ENCODE data around the gene KCNQ1.

The KCNQ1 gene

DNA sequence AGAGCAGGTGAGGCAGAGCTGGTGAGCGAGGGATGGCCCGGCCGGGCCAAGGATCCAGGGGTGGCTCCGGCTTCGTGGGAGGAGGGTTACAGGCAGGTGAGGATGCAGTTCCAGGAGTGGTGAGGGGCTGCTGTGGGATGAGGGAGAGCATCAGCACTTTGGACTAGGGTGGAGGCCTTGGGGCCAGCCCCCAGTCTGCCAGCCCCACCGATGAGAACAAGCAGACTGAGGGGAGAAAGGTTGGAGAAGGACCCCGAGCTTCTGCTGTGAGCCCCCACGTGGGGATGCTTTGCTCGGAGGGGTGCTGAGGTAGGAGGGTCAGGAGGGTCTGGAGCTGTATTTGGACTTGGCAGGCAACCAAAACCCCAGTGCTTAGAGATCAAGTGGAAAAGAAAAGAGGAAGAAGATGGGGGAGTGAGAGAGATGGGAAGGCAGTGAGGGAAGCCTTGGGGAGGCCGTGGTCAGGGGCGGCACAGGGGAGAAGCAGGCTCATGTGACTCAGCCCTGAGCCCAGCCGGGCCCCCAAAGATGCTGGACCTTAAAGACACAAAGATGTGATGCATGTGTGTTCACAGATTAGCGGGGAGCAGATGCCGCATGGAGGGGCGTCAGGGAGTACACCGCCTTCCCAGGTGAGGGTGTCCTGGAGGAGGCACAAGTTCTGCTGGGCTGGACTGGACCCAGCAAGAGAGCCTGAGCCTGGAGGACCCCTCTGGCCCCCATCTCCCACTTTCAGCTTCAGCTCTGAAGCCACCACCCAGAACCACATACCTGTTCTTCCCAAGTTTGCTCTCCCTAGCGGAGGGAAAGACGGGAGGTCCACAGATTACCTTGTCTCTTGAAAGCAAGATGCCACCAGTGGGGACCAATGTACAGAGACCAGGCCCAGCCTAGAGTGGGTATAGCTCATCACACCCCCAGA is 349.5 kb downstream of the KCNQ1 start:
- H3K4me1 ChIP-seq (ENCODE audit: insufficient read depth, poor library complexity, severe bottlenecking): no peaks in the 10 kb centered on the region
- no peak overlapping the region for H3K4me3 ChIP-seq (ENCODE audit: severe bottlenecking)

DNA sequence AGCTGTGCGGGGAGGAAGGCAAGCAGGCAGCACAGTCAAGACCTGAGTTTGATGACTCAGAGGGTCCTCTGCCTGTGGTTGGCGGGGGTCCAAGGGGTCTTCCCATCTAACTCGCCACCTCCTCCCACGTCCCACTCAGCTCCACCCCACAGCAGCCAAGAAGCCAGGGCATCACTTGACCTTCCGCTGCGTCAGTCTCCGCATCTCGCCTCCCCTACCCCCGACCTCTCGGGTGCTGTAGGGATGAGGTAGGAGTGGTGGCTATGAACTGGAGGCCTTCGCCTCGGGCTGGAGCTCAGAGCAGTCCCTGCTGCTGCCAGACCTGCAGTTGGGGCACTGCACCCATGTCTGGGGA is 350.1 kb downstream of the KCNQ1 start:
- no peaks in the 10 kb centered on the region for H3K9me3 ChIP-seq (ENCODE audit: severe bottlenecking)
- ATAC-seq (ENCODE audit: low read depth) (no peak), DNase-seq (ENCODE audit: low spot score) (no peak)
- no peak overlapping the region for H3K4me3 ChIP-seq (ENCODE audit: severe bottlenecking)
- no peaks in the 10 kb centered on the region for H3K4me1 ChIP-seq (ENCODE audit: insufficient read depth, poor library complexity, severe bottlenecking)
- no peaks in the 10 kb centered on the region for H3K36me3 ChIP-seq (ENCODE audit: low read depth)
- H3K27ac ChIP-seq (ENCODE audit: poor library complexity, severe bottlenecking): no peak overlapping the region
- TF ChIP-seq, protein P1, sequence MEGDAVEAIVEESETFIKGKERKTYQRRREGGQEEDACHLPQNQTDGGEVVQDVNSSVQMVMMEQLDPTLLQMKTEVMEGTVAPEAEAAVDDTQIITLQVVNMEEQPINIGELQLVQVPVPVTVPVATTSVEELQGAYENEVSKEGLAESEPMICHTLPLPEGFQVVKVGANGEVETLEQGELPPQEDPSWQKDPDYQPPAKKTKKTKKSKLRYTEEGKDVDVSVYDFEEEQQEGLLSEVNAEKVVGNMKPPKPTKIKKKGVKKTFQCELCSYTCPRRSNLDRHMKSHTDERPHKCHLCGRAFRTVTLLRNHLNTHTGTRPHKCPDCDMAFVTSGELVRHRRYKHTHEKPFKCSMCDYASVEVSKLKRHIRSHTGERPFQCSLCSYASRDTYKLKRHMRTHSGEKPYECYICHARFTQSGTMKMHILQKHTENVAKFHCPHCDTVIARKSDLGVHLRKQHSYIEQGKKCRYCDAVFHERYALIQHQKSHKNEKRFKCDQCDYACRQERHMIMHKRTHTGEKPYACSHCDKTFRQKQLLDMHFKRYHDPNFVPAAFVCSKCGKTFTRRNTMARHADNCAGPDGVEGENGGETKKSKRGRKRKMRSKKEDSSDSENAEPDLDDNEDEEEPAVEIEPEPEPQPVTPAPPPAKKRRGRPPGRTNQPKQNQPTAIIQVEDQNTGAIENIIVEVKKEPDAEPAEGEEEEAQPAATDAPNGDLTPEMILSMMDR (IDR thresholded peaks at IDR 0.05; ENCODE audit: poor library complexity, severe bottlenecking): no peak
- peaks cover 4% of the 10 kb centered on the region for H3K27me3 ChIP-seq (ENCODE audit: insufficient read depth, poor library complexity, severe bottlenecking)

More for the DNA sequence above, 349.5 kb downstream of the KCNQ1 start:
- DNase-seq (ENCODE audit: low spot score) (no peak), ATAC-seq (ENCODE audit: low read depth) (no peak)
- peaks cover 4% of the 10 kb centered on the region for H3K27me3 ChIP-seq (ENCODE audit: insufficient read depth, poor library complexity, severe bottlenecking)
- no peaks in the 10 kb centered on the region for H3K36me3 ChIP-seq (ENCODE audit: low read depth)
- no peaks in the 10 kb centered on the region for H3K9me3 ChIP-seq (ENCODE audit: severe bottlenecking)
- no peak overlapping the region for H3K27ac ChIP-seq (ENCODE audit: poor library complexity, severe bottlenecking)
- TF ChIP-seq, protein P1 (IDR thresholded peaks at IDR 0.05; ENCODE audit: poor library complexity, severe bottlenecking): no peak

DNA sequence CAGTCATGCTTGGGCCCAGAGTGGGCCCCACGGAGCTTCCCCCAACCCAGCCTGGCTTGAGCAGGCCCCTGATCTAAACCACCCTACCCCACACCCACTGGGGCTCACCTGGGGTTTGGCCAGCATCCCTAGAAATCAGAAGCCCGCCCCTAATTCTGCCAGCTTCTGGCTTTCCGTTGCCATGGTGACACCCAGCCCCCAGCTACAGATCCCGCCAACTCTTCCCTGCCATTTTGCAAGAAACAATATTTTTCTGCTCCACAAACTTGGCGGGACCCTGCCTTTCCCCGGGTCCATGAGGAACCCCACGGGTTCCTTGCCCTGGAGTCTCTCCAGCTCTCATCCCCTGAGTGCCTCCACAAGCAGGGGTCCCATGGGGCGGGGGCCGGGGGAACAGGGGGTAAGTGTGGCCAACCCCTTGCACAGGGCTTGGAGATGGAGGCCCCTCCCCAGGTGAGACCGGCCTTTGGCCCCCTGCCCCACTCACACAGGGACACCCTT is 350.7 kb downstream of the KCNQ1 start:
- Histone ChIP-seq H3K27ac (ENCODE audit: poor library complexity, severe bottlenecking) (no peak overlapping the region), H3K36me3 (ENCODE audit: low read depth) (no peaks in the 10 kb centered on the region), H3K4me1 (ENCODE audit: insufficient read depth, poor library complexity, severe bottlenecking) (no peaks in the 10 kb centered on the region), H3K4me3 (ENCODE audit: severe bottlenecking) (no peak overlapping the region), H3K9me3 (ENCODE audit: severe bottlenecking) (no peaks in the 10 kb centered on the region), H3K27me3 (ENCODE audit: insufficient read depth, poor library complexity, severe bottlenecking) (peaks cover 4% of the 10 kb centered on the region)
- ATAC-seq (ENCODE audit: low read depth) (no peak), DNase-seq (ENCODE audit: low spot score) (no peak)
- TF ChIP-seq, protein P1 (IDR thresholded peaks at IDR 0.05; ENCODE audit: poor library complexity, severe bottlenecking): no peak

DNA sequence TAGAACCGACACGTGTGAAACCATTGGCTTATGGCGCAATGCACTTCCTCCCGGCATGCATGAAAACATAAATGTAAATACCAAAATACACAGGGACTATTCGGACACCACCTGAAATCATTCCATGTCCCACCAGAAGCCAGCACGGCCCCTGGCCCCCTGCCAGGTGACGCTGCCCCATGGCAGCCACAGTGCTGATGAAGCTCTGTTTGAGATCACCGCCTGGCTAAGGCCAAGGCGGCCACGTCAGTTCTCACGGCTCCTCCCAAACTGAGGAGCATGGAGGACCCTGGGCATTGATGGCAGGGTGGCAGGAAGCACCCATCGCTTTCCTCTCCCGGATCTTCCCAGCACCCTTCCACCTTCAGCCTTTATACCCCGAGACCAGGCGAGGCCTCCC is 351.3 kb downstream of the KCNQ1 start:
- Histone ChIP-seq H3K4me1 (ENCODE audit: insufficient read depth, poor library complexity, severe bottlenecking) (no peaks in the 10 kb centered on the region), H3K4me3 (ENCODE audit: severe bottlenecking) (no peak overlapping the region), H3K36me3 (ENCODE audit: low read depth) (no peaks in the 10 kb centered on the region), H3K9me3 (ENCODE audit: severe bottlenecking) (no peaks in the 10 kb centered on the region), H3K27ac (ENCODE audit: poor library complexity, severe bottlenecking) (no peak overlapping the region), H3K27me3 (ENCODE audit: insufficient read depth, poor library complexity, severe bottlenecking) (peaks cover under 1% of the 10 kb centered on the region)
- TF ChIP-seq, protein P1 (IDR thresholded peaks at IDR 0.05; ENCODE audit: poor library complexity, severe bottlenecking): no peak
- DNase-seq (ENCODE audit: low spot score) (no peak), ATAC-seq (ENCODE audit: low read depth) (no peak)
